Measurements from ENCODE around the gene KRTAP5-4. TPM values are rescaled to one million over a fixed set of nuclear protein-coding genes. Genes with fewer than 3 reads are reported as not detected.
A peak's percentile ranks its signal among the peaks of the same experiment; 100 is the strongest.

The KRTAP5-4 gene
- polyA plus RNA-seq, 1 donor = not detected

- peak; percentile 48 for DNase-seq (ENCODE audit: low read depth)
Observed at GRCh38 chr11:1572197-1573076, 49.5 kb downstream of the KRTAP5-4 start, which contains the start of gene DUSP8. DUSP8 (minus strand) TSS chr11:1572271; CDS start chr11:1565826, 6,445 bp downstream.

GRCh38 chr11:1571760-1572196 lies 50.2 kb downstream of the KRTAP5-4 start:
- DNase-seq (ENCODE audit: low read depth) = no peak

Other genes starting within 250 kb of the KRTAP5-4 start
- 1.2 TPM for gene BRSK2, start 232.2 kb downstream of the KRTAP5-4 start, polyA plus RNA-seq (ENCODE audit: insufficient read length)
- 22.7 TPM for gene MOB2, start 135.4 kb downstream of the KRTAP5-4 start, polyA plus RNA-seq (ENCODE audit: insufficient read length)
- gene DUSP8, start 49.9 kb downstream of the KRTAP5-4 start, polyA plus RNA-seq (ENCODE audit: insufficient read length) = 37.3 TPM
- gene KRTAP5-1, start 36.9 kb downstream of the KRTAP5-4 start, polyA plus RNA-seq (ENCODE audit: insufficient read length) = 2.5 TPM
- 0.38 TPM for gene KRTAP5-2, start 23.8 kb downstream of the KRTAP5-4 start, polyA plus RNA-seq (ENCODE audit: insufficient read length)
- not detected for gene KRTAP5-3, start 13.7 kb downstream of the KRTAP5-4 start, polyA plus RNA-seq (ENCODE audit: insufficient read length)
- gene KRTAP5-5, start 7.6 kb upstream of the KRTAP5-4 start, polyA plus RNA-seq (ENCODE audit: insufficient read length) = not detected
- gene KRTAP5-6, start 75.1 kb upstream of the KRTAP5-4 start, polyA plus RNA-seq (ENCODE audit: insufficient read length) = 0.71 TPM
- 0.81 TPM for gene IFITM10, start 128.5 kb upstream of the KRTAP5-4 start, polyA plus RNA-seq (ENCODE audit: insufficient read length)
- gene CTSD, start 141.8 kb upstream of the KRTAP5-4 start, polyA plus RNA-seq (ENCODE audit: insufficient read length) = 80.6 TPM
- 0.54 TPM for gene SYT8, start 212.9 kb upstream of the KRTAP5-4 start, polyA plus RNA-seq (ENCODE audit: insufficient read length)
- 3,886 TPM for gene TNNI2, start 216.8 kb upstream of the KRTAP5-4 start, polyA plus RNA-seq (ENCODE audit: insufficient read length)
- gene LSP1, start 230.9 kb upstream of the KRTAP5-4 start, polyA plus RNA-seq (ENCODE audit: insufficient read length) = 54.4 TPM